ENCODE results near the gene NELFB.
A peak's percentile ranks its signal among the peaks of the same experiment; 100 is the strongest.

NELFB gene

DNA sequence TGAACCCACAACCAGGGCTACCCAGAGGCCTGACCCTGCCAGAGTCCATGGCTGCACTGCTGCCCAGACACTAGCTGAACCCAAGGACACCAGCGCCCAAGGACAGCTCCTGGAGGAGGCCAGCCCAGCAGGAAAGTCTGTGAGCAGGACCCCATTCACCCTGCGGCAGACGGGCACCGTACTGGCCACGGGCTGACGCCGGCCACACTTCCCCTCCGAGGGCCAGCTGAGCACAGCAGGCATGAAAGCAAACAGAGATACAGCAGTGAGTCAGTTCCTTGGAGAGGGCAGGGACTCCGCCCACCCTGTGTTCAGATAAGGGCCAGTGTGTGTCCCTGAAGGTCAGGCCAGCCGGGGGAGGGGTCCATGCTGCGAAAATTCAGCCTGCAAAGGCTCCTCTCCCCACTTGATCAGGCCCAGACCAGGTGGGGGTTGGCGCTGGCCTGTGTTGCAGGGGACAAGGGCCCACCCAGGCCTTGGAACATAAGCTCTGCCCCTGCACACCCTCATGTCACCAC is 36.3 kb upstream of the NELFB start:
- no peak overlapping the region for H3K4me3 ChIP-seq (replicated peaks; ENCODE audit: low read depth, low read length)
- no peak for DNase-seq (ENCODE audit: extremely low read depth, insufficient read length)
- TF ChIP-seq, protein P1, sequence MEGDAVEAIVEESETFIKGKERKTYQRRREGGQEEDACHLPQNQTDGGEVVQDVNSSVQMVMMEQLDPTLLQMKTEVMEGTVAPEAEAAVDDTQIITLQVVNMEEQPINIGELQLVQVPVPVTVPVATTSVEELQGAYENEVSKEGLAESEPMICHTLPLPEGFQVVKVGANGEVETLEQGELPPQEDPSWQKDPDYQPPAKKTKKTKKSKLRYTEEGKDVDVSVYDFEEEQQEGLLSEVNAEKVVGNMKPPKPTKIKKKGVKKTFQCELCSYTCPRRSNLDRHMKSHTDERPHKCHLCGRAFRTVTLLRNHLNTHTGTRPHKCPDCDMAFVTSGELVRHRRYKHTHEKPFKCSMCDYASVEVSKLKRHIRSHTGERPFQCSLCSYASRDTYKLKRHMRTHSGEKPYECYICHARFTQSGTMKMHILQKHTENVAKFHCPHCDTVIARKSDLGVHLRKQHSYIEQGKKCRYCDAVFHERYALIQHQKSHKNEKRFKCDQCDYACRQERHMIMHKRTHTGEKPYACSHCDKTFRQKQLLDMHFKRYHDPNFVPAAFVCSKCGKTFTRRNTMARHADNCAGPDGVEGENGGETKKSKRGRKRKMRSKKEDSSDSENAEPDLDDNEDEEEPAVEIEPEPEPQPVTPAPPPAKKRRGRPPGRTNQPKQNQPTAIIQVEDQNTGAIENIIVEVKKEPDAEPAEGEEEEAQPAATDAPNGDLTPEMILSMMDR (IDR thresholded peaks at IDR 0.05; ENCODE audit: insufficient read depth, low read length, poor library complexity, severe bottlenecking), result no peak
- peaks cover 10% of the 10 kb centered on the region for H3K36me3 ChIP-seq (ENCODE audit: control insufficient read depth, insufficient read depth, low read length)
- H3K27me3 ChIP-seq (replicated peaks; ENCODE audit: control insufficient read depth, insufficient read depth, low read length), result no peaks in the 10 kb centered on the region

DNA sequence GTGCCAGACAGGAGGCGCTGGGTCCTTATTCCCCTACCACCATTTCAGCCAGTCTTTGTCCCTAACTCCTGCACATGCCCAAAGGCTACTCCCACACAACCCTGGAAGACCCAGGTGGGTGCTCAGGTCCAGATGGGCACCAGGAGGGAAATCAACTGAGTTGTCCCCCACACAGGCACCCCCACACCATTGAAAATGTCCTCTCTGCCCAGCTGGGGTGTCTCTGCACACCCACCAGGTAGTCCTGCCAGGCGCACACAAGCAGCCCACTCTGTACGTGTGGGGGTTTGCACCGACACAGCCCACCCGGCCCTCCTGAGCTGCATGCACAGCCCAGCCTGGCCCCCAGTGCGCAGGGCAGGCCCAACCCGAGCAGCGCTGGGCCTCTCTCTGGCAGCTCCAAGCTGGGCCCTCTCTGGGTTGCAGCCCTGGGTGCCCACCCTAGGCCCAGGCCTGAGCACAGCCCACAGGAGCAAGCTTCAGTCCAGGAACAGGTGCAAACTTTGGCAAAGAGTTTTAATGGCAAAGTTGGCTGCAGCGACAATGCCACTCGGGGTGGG is 35.3 kb upstream of the NELFB start:
- Histone ChIP-seq H3K4me3 (replicated peaks; ENCODE audit: low read depth, low read length) (no peak overlapping the region), H3K27me3 (replicated peaks; ENCODE audit: control insufficient read depth, insufficient read depth, low read length) (no peaks in the 10 kb centered on the region), H3K36me3 (ENCODE audit: control insufficient read depth, insufficient read depth, low read length) (peaks cover 10% of the 10 kb centered on the region)
- TF ChIP-seq, protein P1 (IDR thresholded peaks at IDR 0.05; ENCODE audit: insufficient read depth, low read length, poor library complexity, severe bottlenecking), result no peak
- no peak for DNase-seq (ENCODE audit: extremely low read depth, insufficient read length)

GRCh38 chr9:137220317-137221094 is 34.6 kb upstream of the NELFB start:
- no peaks in the 10 kb centered on the region for H3K27me3 ChIP-seq (replicated peaks; ENCODE audit: control insufficient read depth, insufficient read depth, low read length)
- H3K4me3 ChIP-seq (replicated peaks; ENCODE audit: low read depth, low read length), result no peak overlapping the region
- DNase-seq (ENCODE audit: extremely low read depth, insufficient read length), result no peak
- H3K36me3 ChIP-seq (ENCODE audit: control insufficient read depth, insufficient read depth, low read length), result peaks cover 9% of the 10 kb centered on the region
- TF ChIP-seq, protein P1 (IDR thresholded peaks at IDR 0.05; ENCODE audit: insufficient read depth, low read length, poor library complexity, severe bottlenecking), result no peak

- H3K36me3 ChIP-seq (ENCODE audit: control insufficient read depth, insufficient read depth, low read length), result peaks cover 3% of the 10 kb centered on the region
- H3K4me3 ChIP-seq (replicated peaks; ENCODE audit: low read depth, low read length), result peak overlapping the region; percentile 55
- no peak for DNase-seq (ENCODE audit: extremely low read depth, insufficient read length)
- TF ChIP-seq, protein P1 (IDR thresholded peaks at IDR 0.05; ENCODE audit: insufficient read depth, low read length, poor library complexity, severe bottlenecking), result no peak
- H3K27me3 ChIP-seq (replicated peaks; ENCODE audit: control insufficient read depth, insufficient read depth, low read length), result no peaks in the 10 kb centered on the region
Measured at GRCh38 chr9:137221095-137221505, 34.0 kb upstream of the NELFB start.

GRCh38 chr9:137221506-137222111 is 33.5 kb upstream of the NELFB start:
- Histone ChIP-seq H3K27me3 (replicated peaks; ENCODE audit: control insufficient read depth, insufficient read depth, low read length) (no peaks in the 10 kb centered on the region), H3K36me3 (ENCODE audit: control insufficient read depth, insufficient read depth, low read length) (peaks cover 2% of the 10 kb centered on the region; the same call in 1 of the 2 replicates), H3K4me3 (replicated peaks; ENCODE audit: low read depth, low read length) (peak overlapping the region; percentile 55)
- no peak for DNase-seq (ENCODE audit: extremely low read depth, insufficient read length)
- TF ChIP-seq, protein P1 (IDR thresholded peaks at IDR 0.05; ENCODE audit: insufficient read depth, low read length, poor library complexity, severe bottlenecking), result no peak
